GM10266 (cell line): Measurements from ENCODE around the gene RBP3.

Experiments used
- DNase-seq: peaks from one replicate; pipeline ENCODE4 v3.0.0; 2012; ENCODE audit errors: extremely low spot score
- CTCF ChIP-seq: IDR thresholded peaks from 2 replicates; pipeline ENCODE4 v1.5.1; 2012; ENCODE audit warnings: mild to moderate bottlenecking, low read depth; ENCODE audit not compliant: control insufficient read depth, insufficient read depth; ENCODE audit errors: missing control alignments

Gene RBP3

GRCh38 chr10:47359101-47359500 lies 10.9 kb downstream of the RBP3 start:
- DNase-seq = no peak
- no peak for TF ChIP-seq CTCF

GRCh38 chr10:47359626-47360418 lies 11.7 kb downstream of the RBP3 start:
- no peak for TF ChIP-seq CTCF
- DNase-seq = no peak

- TF ChIP-seq CTCF = no peak
- no peak for DNase-seq
Observed at GRCh38 chr10:47360419-47361040, 12.4 kb downstream of the RBP3 start.

- TF ChIP-seq CTCF = peak; percentile 62
- DNase-seq = peak; percentile 53
Observed at GRCh38 chr10:47361293-47361692, 13.1 kb downstream of the RBP3 start.

- no peak for TF ChIP-seq CTCF
- DNase-seq = no peak
Observed at GRCh38 chr10:47362199-47362598, 14.0 kb downstream of the RBP3 start.

- DNase-seq = no peak
- no peak for TF ChIP-seq CTCF
Observed at GRCh38 chr10:47363781-47364180, 15.6 kb downstream of the RBP3 start.

GRCh38 chr10:47364366-47364765 lies 16.2 kb downstream of the RBP3 start:
- no peak for DNase-seq
- TF ChIP-seq CTCF = no peak
